PC-3 (cell line): ENCODE data around the gene KCNK5. TPM values are rescaled to one million over a fixed set of nuclear protein-coding genes. Genes with fewer than 3 reads are reported as not detected.

Experiments
- ATAC-seq: fragments of 200-7000 bp; cut with Tn5 transposase; 2 replicates; pipeline ENCODE4 v1.9.1; 2020; ENCODE audit warnings: mild to moderate bottlenecking, moderate library complexity
- BruUV-seq: library from RNA; stranded (reverse); fragments of 400-500 nt; replicated peaks from 2 replicates; lab custom pipeline; 2021; lab: Mats Ljungman, UMichigan
- CTCF ChIA-PET: fragments of 300-600 bp; sonication (Branson Sonifier 250); formaldehyde crosslinking; loops from one replicate; lab custom pipeline; 2022; ENCODE audit warnings: antibody characterized with exemption; lab: Charles Lee
- POLR2A ChIA-PET: fragments of 300-600 bp; sonication (Branson Sonifier 250); formaldehyde crosslinking; loops from one replicate; lab custom pipeline; 2022; ENCODE audit warnings: antibody characterized with exemption; ENCODE audit not compliant: unreplicated experiment; lab: Charles Lee
- DNase-seq: peaks from one replicate; pipeline ENCODE4 v3.0.0-alpha.2; 2015
- H2AFZ ChIP-seq: fragments of 300-600 bp; sonication (generic); 2 replicates; pipeline ENCODE4 v1.6.0; 2016; ENCODE audit warnings: antibody characterized with exemption, low read length
- H3F3A ChIP-seq: fragments of 300-600 bp; sonication (generic); one replicate; pipeline ENCODE4 v1.6.0; 2017; ENCODE audit warnings: antibody characterized with exemption, low read length, control low read depth, mild to moderate bottlenecking; ENCODE audit not compliant: unreplicated experiment
- H3K27ac ChIP-seq: fragments of 300-600 bp; sonication (generic); 2 replicates; pipeline ENCODE4 v1.5.1; 2016; ENCODE audit warnings: mild to moderate bottlenecking, low read length
- H3K27me3 ChIP-seq: fragments of 300-600 bp; sonication (generic); 2 replicates; pipeline ENCODE4 v1.6.1; 2016; ENCODE audit warnings: low read length, mixed read lengths
- H3K36me3 ChIP-seq: fragments of 300-600 bp; sonication (generic); 2 replicates; pipeline ENCODE4 v1.6.1; 2016; ENCODE audit warnings: low read depth, mixed run types, low read length, mixed read lengths
- H3K4me1 ChIP-seq: fragments of 300-600 bp; sonication (generic); 2 replicates; pipeline ENCODE4 v1.5.1; 2016; ENCODE audit warnings: low read length; ENCODE audit not compliant: insufficient read depth
- H3K4me2 ChIP-seq: fragments of 300-600 bp; sonication (generic); 2 replicates; pipeline ENCODE4 v1.6.0; 2016; ENCODE audit warnings: low read length
- H3K4me3 ChIP-seq: fragments of 300-600 bp; sonication (generic); 2 replicates; pipeline ENCODE4 v1.5.1; 2016; ENCODE audit warnings: mild to moderate bottlenecking, low read length, mixed read lengths
- H3K79me2 ChIP-seq: fragments of 300-600 bp; sonication (generic); 2 replicates; pipeline ENCODE4 v1.6.1; 2017; ENCODE audit warnings: low read length, mixed read lengths
- H3K9ac ChIP-seq: fragments of 300-600 bp; sonication (generic); 2 replicates; pipeline ENCODE4 v1.6.0; 2016; ENCODE audit warnings: mild to moderate bottlenecking, low read length
- H3K9me2 ChIP-seq: fragments of 300-600 bp; sonication (generic); replicated peaks from 2 replicates; pipeline ENCODE4 v1.6.1; 2016; ENCODE audit warnings: mixed run types, low read length, mixed read lengths
- H3K9me3 ChIP-seq: fragments of 300-600 bp; sonication (generic); 2 replicates; pipeline ENCODE4 v1.6.1; 2016; ENCODE audit warnings: low read length, mixed read lengths
- H4K20me1 ChIP-seq: fragments of 300-600 bp; sonication (generic); 2 replicates; pipeline ENCODE4 v1.6.1; 2016; ENCODE audit warnings: low read length, mixed read lengths
- CTCF ChIP-seq: fragments of 300-600 bp; sonication (generic); conservative IDR thresholded peaks from 2 replicates; pipeline ENCODE4 v1.5.1; 2017; ENCODE audit warnings: antibody characterized with exemption, low read depth, mild to moderate bottlenecking, low read length
- EZH2 ChIP-seq: fragments of 300-600 bp; sonication (generic); IDR thresholded peaks from one replicate; pipeline ENCODE4 v1.6.1; 2017; ENCODE audit warnings: antibody characterized with exemption, mild to moderate bottlenecking, low read length; ENCODE audit not compliant: unreplicated experiment
- EZH2phosphoT487 ChIP-seq: fragments of 300-600 bp; sonication (generic); IDR thresholded peaks from 2 replicates; pipeline ENCODE4 v1.6.1; 2018; ENCODE audit warnings: mild to moderate bottlenecking, antibody characterized with exemption, low read length, borderline replicate concordance
- intact Hi-C: fragments of 100-400 bp; cut with micrococcal nuclease; formaldehyde crosslinking; loops from 2 replicates; pipeline ENCODE4 v1.9.0; 2023
- total RNA-seq: library from RNA; depleted of rRNA; stranded (reverse); fragments of >200 nt; gene quantifications from 2 replicates; pipeline ENCODE4 v1.2.3, GENCODE V29; 2014

The KCNK5 gene
- total RNA-seq, 1 experiment from 2014 or later: 3.5 TPM

GRCh38 chr6:39195792-39196385 is 33.4 kb downstream of the KCNK5 start:
- POLR2A ChIA-PET: no interaction called here
- no peak overlapping the region for H3K9ac ChIP-seq
- ATAC-seq (no peak), DNase-seq (no peak)
- intact Hi-C loops: no loop called here
- no peaks in the 10 kb centered on the region for H3K9me3 ChIP-seq
- CTCF ChIA-PET: no interaction called here
- no peaks in the 10 kb centered on the region for H3K27me3 ChIP-seq
- BruUV-seq: no TSS peak
- H3K4me3 ChIP-seq: no peak overlapping the region
- no peaks in the 10 kb centered on the region for H3K9me2 ChIP-seq
- no peak overlapping the region for H3K4me2 ChIP-seq
- H2AFZ ChIP-seq: no peak overlapping the region
- TF ChIP-seq EZH2 (no peak), CTCF (no peak), EZH2phosphoT487 (no peak)
- no peaks in the 10 kb centered on the region for H3K79me2 ChIP-seq
- H3F3A ChIP-seq: no peaks in the 10 kb centered on the region
- H3K36me3 ChIP-seq: no peaks in the 10 kb centered on the region
- H3K27ac ChIP-seq: no peak overlapping the region
- peaks cover 14% of the 10 kb centered on the region for H3K4me1 ChIP-seq
- no peaks in the 10 kb centered on the region for H4K20me1 ChIP-seq

- ATAC-seq (no peak), DNase-seq (no peak)
- Histone ChIP-seq H4K20me1 (no peaks in the 10 kb centered on the region), H2AFZ (no peak overlapping the region), H3K9me2 (no peaks in the 10 kb centered on the region), H3K79me2 (no peaks in the 10 kb centered on the region), H3K9ac (no peak overlapping the region), H3K9me3 (no peaks in the 10 kb centered on the region), H3K36me3 (no peaks in the 10 kb centered on the region), H3K4me3 (no peak overlapping the region), H3F3A (no peaks in the 10 kb centered on the region), H3K4me1 (peaks cover 5% of the 10 kb centered on the region; the same call in 1 of the 2 replicates), H3K27ac (no peak overlapping the region), H3K4me2 (no peak overlapping the region), H3K27me3 (no peaks in the 10 kb centered on the region)
- no peak for TF ChIP-seq EZH2
- TF ChIP-seq CTCF: no peak
- TF ChIP-seq EZH2phosphoT487: no peak
- intact Hi-C loops: no loop called here
- CTCF ChIA-PET: no interaction called here
- no TSS peak for BruUV-seq
- POLR2A ChIA-PET: no interaction called here
Measured at GRCh38 chr6:39194466-39194865, 34.8 kb downstream of the KCNK5 start.

- CTCF ChIA-PET: no interaction called here
- H4K20me1 ChIP-seq: no peaks in the 10 kb centered on the region
- BruUV-seq: no TSS peak
Measured at GRCh38 chr6:39193201-39193791, 36.0 kb downstream of the KCNK5 start.

More at GRCh38 chr6:39193201-39193791, 36.0 kb downstream of the KCNK5 start:
- Histone ChIP-seq H3K27ac (no peak overlapping the region), H3K4me3 (no peak overlapping the region), H3K27me3 (no peaks in the 10 kb centered on the region), H2AFZ (no peak overlapping the region), H3K4me1 (peaks cover 5% of the 10 kb centered on the region; the same call in 1 of the 2 replicates), H3K79me2 (no peaks in the 10 kb centered on the region), H3F3A (no peaks in the 10 kb centered on the region), H3K9ac (no peak overlapping the region), H3K9me2 (no peaks in the 10 kb centered on the region), H3K9me3 (no peaks in the 10 kb centered on the region), H3K4me2 (no peak overlapping the region), H3K36me3 (no peaks in the 10 kb centered on the region)
- DNase-seq: no peak
- TF ChIP-seq EZH2: no peak
- TF ChIP-seq EZH2phosphoT487: no peak
- no peak for TF ChIP-seq CTCF
- intact Hi-C loops: no loop called here
- POLR2A ChIA-PET: no interaction called here
- ATAC-seq: no peak
